DLD1 (cell line): ENCODE measurements around the gene PCMTD2.

Source experiments
- in situ Hi-C: cut with HindIII; loops from 2 replicates; pipeline ENCODE4 v1.10.0; 2017; ENCODE audit warnings: low sequenced_read_pairs

The PCMTD2 gene

GRCh38 chr20:64254571-64255360 is 782 bp upstream of the PCMTD2 start:
- in situ Hi-C loops = no loop called here

DNA sequence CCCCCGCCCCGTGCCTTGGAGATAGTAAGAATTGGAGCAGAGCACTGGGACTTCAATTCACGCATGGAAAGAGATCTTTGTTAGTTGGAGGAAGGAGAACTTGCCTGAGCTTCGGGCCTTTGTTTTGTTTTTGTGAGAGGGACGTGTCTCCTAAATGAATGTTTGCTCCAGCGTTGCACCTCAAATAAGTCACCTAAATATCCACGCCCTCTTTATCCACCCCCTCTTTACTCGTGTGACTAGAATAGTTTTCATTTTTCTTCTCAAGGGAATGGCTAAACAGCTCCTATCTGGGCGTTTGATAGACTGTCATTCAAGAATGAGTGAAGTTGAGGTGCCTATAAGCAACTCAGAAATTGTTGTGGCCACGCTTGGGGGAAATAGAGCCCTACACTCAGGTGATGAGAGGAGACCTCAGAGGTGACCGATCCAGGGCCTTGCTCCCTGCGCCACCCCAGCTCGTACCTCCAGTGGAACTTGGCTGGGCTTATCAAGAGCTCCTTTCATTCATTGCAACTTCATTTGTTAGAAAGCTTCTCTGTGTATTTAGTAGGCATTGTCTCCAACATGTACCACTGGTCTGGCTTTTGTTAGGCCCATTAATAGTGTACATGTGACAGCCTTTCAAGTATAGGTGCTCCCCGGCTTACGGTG is 861 bp downstream of the PCMTD2 start:
- in situ Hi-C loops = no loop called here

GRCh38 chr20:64257107-64257757 is 1.7 kb downstream of the PCMTD2 start:
- in situ Hi-C loops = no loop called here

DNA sequence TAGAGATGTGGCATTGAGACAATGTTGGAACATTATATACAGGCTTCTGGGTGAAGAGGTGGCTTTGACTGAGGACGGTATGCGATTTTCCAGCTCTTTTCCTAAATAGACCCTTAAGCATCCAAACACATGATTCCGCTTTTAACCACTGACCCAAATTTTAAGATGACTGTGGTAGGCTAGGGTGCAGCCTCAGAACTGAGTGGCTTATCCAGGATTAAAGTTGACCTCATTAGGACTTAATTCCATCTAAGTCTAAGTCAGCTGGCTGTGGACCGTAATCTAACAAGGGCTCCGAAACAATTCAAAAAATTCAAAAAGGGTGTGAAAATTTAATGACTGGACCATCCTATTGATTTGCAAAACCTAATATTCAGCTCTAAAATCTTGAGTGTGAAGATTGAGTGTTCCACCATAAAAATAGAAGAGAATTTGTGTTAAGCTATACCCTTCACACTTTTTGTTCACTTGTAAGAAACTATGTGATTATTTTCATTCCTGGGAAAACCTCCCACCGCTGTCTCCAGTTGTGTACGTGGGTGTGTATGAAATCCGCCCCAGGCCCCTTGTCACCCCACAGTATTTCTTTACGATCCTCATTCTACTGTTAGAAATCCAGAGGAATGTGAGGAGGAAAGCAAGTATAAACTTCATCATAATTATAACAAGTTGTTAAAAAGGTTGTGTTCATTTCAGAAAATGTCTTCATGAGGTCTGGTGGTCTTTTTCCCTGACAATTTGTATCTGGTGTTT is 2.7 kb downstream of the PCMTD2 start:
- in situ Hi-C loops = no loop called here

DNA sequence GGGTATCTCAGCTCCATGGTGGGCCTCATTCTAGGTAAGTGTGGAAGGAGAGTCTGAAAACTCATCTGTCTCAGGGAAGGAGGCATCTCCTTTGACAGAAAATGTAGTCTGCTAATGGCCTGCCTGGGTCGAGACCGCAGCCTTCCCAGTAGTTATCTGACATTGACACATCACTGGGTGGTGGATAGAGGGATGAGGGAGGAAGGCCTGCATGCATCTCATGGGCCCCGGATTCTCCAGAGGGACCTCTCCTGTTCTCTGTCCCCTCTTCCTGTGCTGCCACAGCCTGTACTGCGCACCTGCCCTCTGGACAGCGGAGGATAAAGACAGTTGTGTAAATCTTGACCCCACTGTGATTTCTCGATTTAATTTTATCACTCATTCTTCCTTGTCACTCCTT is 4.7 kb downstream of the PCMTD2 start:
- in situ Hi-C loops = no loop called here

- in situ Hi-C loops = no loop called here
Observed at GRCh38 chr20:64261138-64261537, 5.6 kb downstream of the PCMTD2 start.

GRCh38 chr20:64264091-64264490 is 8.5 kb downstream of the PCMTD2 start:
- in situ Hi-C loops = no loop called here

DNA sequence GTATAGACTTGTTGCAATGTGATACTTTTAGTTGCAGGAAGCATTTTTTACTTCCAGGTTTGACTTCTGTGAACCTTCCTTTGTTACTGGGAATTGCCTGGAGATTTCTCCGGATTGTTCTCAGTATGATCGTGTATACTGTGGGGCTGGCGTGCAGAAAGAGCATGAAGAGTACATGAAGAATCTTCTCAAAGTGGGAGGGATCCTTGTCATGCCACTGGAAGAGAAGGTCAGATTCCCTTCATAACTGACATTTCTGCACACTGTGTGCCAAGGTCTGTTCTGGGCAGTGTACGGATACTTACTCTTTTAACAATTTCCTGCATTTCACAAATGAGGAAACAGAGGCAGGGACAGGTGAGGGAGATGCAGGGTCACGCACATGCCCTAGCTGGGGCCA is 9.7 kb downstream of the PCMTD2 start:
- in situ Hi-C loops = no loop called here

- in situ Hi-C loops = no loop called here
Observed at GRCh38 chr20:64266988-64267387, 11.4 kb downstream of the PCMTD2 start.

- in situ Hi-C loops = no loop called here
Observed at GRCh38 chr20:64268174-64268573, 12.6 kb downstream of the PCMTD2 start.

GRCh38 chr20:64269604-64270411 is 14.3 kb downstream of the PCMTD2 start:
- in situ Hi-C loops = no loop called here

GRCh38 chr20:64271636-64272035 is 16.1 kb downstream of the PCMTD2 start:
- in situ Hi-C loops = no loop called here

GRCh38 chr20:64273109-64273508 is 17.6 kb downstream of the PCMTD2 start:
- in situ Hi-C loops = no loop called here

GRCh38 chr20:64276817-64277216 is 21.3 kb downstream of the PCMTD2 start:
- in situ Hi-C loops = no loop called here

GRCh38 chr20:64277571-64278316 is 22.2 kb downstream of the PCMTD2 start:
- in situ Hi-C loops = no loop called here

DNA sequence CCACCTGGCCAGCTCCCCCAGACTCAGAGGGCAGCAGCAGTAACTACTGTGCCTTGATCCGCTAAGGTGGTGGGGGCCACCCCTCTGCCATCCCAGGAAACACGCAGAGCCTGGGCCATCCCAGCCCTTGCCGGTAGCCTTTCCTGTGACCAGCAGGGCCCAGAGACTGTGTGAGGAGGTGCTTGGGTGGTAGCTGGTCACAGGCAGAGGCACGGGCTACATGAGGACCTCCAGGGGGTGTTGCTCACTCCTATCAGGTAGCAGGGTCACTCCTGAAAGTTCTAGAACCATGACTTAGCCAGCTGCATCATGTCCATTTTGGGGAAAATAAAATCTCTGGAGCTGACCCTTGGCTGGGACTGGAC is 22.8 kb downstream of the PCMTD2 start:
- in situ Hi-C loops = no loop called here

- in situ Hi-C loops = no loop called here
Observed at GRCh38 chr20:64279826-64280459, 24.4 kb downstream of the PCMTD2 start.

DNA sequence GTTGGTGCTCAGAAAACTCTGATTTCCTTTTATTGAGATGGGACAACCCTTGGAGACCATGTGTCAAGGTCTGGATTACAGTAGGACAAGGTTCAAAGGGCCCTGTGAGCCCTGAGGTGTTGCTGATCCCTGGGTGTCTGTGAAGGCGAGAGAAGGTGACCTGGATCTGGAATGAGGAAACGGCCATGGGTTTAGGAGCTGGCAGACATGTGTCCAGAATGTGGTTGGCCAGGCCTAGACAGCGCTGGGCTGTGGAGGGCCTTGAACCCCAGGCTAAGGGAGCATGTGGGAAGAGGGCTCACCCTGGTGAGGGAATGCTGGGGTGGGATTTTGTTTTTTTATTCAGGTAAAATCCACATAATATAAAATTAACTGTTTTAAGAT is 24.9 kb downstream of the PCMTD2 start:
- in situ Hi-C loops = no loop called here

DNA sequence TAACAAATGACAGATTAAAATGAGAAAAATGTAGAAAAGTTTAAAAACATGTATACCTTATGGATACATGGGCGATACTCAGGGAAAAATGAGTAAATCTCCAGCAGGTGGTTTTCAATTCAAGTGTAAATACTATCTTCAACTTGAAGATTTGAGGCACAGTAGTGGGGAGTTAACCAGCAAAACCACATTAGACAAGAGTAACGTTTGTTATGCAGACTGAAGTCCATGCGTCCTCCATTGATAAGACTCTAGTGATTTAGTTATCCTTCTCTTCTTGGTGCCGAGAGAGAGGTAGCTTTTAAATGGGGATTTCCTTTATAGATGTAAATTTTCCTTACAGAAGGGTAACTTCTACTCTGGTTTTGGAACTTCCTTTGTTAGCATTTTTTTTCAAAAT is 28.1 kb downstream of the PCMTD2 start:
- in situ Hi-C loops = no loop called here
